NCI-H345 (cell line): Measurements from ENCODE around the gene SCAPER.
A peak's percentile ranks its signal among the peaks of the same experiment; 100 is the strongest.
"Not testable (repeated sequence)": the region's sequence is repeated elsewhere in the genome, so short reads cannot be mapped to it uniquely, and the experiment has no call there.

Source experiments
- DNase-seq: peaks from one replicate; lab custom pipeline; 2025; lab: John Stamatoyannopoulos, UW

SCAPER gene

DNA sequence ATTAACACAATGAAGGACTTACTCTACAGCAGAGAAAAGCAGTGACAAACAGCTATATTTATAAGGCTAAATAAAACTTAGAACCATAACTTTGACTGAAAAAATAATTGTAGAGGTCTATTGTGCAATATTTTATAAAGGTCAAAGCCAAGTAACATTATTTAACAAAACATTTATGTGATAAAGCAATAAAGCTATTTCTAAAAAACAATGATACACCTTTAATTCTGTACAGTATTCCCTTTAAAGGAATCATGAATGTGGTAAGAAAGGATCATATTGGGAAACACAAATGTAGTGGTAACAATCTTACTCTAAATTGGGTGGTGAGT lies 332.2 kb downstream of the SCAPER start:
- no peak for DNase-seq

DNA sequence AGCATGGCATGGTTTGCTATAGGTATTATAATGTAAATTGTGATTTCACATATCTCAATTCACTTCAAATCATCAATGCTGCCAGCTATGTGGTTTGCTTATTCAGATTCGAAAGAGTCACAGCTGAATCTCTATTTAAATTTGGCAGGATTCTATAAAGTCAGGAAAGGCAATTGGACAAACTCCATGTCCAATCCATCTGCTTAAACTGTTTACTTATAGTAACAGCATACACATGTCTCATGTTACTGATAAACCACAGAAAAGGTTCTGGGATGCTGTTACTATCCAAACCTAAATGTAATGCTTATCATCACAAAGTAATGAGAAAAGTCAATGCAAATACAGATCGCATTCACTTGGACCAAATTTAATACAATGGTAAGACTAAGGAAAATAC lies 338.9 kb downstream of the SCAPER start:
- DNase-seq: peak; percentile 2

DNA sequence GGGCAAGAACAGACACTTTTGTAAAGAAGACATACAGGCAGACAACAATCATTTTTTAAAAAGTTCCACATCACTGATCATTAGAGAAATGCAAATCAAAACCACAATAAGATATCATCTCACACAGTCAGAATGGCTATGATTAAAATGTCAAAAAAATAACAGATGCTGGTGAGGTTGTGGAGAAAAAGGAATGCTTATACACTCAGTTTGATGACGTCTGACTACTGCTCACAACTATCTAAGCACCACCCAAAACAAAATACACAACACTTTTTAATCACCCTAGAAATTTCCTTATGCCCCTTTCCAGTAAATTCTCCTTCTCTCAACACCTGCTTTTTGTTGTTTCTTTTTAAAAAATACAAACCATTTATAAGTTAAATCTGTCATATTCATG lies 339.8 kb downstream of the SCAPER start:
- no peak for DNase-seq

- no peak for DNase-seq
Measured at GRCh38 chr15:76555247-76555646, 349.9 kb downstream of the SCAPER start.

DNA sequence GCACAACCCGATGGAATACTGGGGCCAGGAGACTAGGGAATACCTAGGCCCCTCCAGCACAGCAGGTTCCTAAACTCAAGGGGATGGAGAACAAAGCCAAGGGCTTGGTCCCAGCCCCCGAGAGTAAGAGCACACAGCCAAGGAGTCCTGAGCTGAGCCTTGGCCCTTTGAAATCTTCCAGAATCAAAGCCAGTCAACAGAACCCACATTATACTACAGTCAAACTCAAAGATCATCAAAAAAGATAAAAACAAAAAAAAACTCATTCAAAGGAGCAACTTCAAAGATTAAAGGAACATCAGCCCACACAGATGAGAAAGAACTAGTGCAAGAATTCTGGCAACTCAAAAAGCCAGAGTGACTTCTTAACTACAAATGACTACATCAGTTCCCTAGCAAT lies 351.6 kb downstream of the SCAPER start:
- no peak for DNase-seq

DNA sequence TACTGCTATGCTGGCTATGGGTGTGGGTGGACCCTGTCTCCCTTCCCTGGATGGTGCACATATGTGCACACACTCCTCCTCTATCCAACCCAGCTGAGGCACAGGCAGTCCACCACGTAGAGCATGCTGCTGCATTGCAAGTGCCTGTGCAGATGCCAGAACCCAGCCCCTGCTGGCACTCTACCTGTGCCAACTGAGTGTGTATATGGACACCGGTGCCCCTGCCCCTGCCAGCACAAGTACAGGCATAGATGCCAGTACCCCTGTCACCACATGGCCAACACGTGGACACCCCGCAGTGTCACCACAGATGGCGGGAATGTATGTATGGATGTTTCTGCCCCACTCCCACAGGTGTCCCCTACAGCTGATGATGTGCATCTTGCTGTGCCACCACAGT lies 352.0 kb downstream of the SCAPER start:
- DNase-seq: no peak

DNA sequence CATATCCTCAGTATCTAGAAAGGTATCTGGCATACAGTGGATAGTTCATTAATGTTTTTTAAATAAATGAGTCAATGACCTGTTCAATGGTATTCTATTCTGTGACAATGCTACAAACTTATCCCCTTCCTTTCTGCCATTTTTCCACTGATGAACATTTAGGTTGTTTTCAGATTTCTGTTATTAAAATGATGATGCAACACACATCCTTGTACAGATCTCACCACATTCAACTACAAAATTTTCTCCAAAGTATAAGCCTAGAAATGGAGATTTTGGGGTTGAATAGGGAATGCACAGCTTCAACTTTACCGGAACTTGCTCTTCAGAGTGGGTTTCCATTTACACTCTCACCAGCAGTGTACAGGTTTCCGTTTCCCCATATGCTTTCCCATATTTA lies 358.3 kb downstream of the SCAPER start:
- DNase-seq: no peak

- no peak for DNase-seq
Measured at GRCh38 chr15:76533995-76534394, 371.1 kb downstream of the SCAPER start.

DNA sequence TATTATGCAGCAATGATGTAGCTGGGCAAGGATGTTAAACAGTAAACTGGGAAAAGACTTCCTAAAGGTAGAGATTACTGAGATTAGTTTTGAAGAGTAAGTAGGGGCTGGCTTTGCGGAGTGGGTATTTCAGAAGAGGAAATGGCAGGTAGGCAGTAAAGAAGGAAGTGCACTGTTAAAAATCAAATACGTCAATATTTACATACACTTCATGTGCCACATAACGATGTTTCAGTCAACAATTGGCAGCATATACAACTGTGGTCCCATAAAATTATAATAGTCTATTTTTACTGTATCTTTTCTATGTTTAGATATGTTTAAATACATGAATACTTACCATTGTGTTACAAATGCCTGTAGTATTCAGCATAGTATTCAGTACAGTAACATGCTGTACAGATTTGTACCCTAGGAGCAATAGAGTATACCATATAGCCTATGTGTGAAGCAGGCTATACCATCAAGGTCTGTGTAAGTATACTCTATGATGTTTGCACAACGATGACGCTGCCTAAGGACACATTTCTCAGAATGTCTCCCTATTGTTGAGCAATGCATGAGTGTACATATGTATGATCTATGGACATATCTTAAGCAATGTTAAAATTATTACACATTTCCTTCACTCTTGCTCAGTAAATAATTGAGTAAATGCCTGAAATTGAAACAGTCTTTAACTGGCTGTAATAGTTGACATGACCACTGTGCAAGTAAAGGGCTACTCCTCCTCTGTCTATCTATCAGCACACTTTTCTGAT lies 371.9 kb downstream of the SCAPER start:
- peak; percentile 4 for DNase-seq

DNA sequence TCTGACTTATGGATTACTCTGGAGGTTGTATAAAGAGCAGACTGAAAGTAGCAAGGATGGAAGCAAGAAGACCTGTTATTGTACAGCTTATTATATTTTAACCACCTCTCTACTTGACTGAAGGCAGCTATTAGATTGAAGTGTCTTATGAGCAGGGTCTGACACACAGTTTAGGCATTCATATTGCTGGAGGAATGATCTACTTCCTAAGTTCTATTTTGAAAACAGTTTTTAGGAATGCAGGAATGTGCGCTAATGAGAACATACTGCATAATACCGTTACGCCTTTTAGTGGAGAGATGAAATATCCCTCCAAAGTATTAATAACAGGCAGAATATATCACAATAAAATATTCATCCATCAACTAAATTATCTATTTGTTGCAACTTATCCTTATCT lies 375.2 kb downstream of the SCAPER start:
- DNase-seq: no peak

- no peak for DNase-seq
Measured at GRCh38 chr15:76526111-76526510, 379.0 kb downstream of the SCAPER start.

GRCh38 chr15:76517910-76518309 lies 387.2 kb downstream of the SCAPER start:
- no peak for DNase-seq

- DNase-seq: no peak
Measured at GRCh38 chr15:76514282-76514681, 390.9 kb downstream of the SCAPER start.

DNA sequence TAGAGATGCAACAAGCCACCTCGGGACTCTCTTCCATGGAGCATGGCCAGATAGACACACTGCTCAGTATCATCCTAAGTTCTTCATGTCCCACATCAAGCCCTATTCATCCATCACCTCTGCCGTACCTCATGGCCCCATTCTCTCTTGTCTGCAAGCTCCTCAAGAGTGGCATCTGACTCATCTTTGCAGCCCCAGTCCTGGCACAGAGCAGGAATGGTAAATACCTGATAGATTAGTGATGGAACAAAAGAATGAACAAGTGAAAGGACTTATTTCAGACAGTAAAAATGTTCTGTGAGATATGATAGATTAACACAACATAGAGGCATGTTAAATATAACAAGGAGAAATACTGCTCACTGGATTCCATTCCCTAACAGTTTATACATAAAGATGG lies 392.2 kb downstream of the SCAPER start:
- no peak for DNase-seq

DNA sequence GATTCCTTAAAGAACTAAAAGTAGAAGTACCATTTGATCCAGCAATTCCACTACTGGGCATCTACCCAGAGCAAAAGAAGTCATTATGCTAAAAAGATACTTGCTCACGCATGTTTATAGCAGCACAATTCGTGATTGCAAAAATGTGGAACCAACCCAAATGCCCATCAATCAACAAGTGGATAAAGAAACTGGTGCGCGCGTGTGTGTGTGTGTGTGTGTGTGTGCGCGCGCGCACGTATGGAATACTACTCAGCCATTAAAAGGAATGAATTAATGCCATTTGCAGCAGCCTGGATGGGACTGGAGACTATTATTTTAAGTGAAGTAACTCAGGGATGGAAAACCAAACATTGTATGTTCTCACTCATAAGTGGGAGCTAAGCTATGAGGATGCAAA lies 394.5 kb downstream of the SCAPER start:
- not testable (repeated sequence) for DNase-seq

DNA sequence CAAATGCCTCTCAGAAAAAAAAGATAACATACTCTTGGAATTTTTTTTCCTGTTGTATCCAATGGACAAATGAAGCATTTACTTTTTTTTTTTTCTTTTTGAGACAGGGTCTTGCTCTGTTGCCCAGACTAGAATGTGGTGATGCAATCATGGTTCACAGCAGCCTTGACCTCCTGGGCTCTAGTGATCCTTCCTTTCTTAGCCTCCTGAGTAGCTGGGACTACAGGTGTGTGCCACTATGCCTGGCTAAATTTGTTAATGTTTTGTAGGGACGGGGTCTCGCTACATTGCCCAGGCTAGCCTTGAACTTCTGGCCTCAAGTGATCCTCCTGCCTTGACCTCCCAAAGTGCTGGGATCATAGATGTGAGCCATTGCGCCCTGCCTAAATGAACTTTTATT lies 401.3 kb downstream of the SCAPER start:
- no peak for DNase-seq

GRCh38 chr15:76503121-76503520 lies 402.0 kb downstream of the SCAPER start:
- no peak for DNase-seq

- no peak for DNase-seq
Measured at GRCh38 chr15:76502678-76503077, 402.5 kb downstream of the SCAPER start.

- DNase-seq: not testable (repeated sequence)
Measured at GRCh38 chr15:76502185-76502584, 403.0 kb downstream of the SCAPER start.

- DNase-seq: no peak
Measured at GRCh38 chr15:76501726-76502125, 403.4 kb downstream of the SCAPER start.

DNA sequence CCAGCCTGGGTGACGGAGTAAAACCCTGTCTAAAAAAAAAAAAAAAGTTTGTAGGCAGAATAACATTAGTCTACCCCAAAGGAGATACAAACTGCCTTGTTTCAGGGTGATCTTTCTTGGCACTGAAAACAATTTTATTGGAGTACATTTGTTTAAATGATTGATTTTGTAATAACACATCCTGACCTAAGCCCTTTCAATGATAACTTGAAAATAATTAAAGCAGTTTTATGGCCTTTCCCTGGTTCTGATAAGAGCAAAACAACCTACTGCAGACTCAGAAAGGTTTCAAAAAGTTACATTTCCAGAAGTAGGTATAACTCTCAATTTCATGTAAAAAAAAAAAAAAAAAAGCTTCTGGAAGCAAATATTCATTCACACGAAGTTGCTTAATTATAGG lies 404.1 kb downstream of the SCAPER start:
- no peak for DNase-seq

DNA sequence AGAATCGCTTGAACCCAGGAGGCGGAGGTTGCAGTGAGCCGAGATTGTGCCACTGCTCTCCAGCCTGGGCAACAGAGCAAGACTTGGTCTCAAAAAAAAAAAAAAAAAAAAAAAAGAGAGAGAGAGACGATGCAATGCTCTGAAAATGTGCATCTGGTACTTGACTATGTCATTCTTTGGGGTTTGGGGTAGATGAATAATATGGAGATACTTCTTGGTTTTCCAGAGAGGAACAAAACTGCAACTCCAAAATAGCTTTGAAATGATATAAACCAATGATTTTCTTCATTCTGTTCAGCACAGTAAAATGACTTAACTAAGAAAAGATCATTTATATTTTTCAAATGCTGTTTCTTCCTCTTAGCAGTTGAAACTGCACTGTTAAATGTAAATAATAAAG lies 409.7 kb downstream of the SCAPER start:
- DNase-seq: no peak

DNA sequence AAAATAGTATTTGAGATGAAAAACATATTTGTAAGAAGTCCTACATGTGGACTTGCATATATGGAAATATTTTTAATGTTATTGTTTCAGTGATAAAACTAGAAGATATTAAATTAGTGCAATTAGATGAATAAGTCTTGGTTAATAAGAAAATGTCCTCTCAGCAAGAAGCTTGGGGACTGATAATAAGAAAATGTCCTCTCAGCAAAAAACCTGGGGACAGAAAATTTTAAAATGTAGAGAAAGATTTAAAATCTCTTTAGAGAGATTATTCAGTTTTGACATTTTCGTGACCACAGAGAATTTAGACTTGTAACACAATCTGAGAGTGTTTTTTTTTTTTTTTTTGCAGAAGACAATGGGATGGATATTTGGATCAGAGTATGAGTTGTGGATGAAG lies 412.6 kb downstream of the SCAPER start:
- DNase-seq: no peak

GRCh38 chr15:76483752-76484151 lies 421.4 kb downstream of the SCAPER start:
- DNase-seq: no peak

GRCh38 chr15:76483018-76483417 lies 422.1 kb downstream of the SCAPER start:
- DNase-seq: no peak
